DMS114 treated with DMSO at 0.1 percent for 48 hours (cell line): ENCODE data around the gene CASD1.

Source experiments
- DNase-seq: peaks from one replicate; lab custom pipeline; 2025; ENCODE audit not compliant: unreplicated experiment; lab: John Stamatoyannopoulos, UW

The CASD1 gene

GRCh38 chr7:94509264-94509886 is at the start of gene CASD1:
Gene CASD1, plus strand, starts transcription at chr7:94509809. Its CDS starts 276 bp downstream, at chr7:94510085.
- peak; percentile 19 for DNase-seq

- no peak for DNase-seq
Observed at GRCh38 chr7:94466516-94466915, 43.1 kb upstream of the CASD1 start.

GRCh38 chr7:94471604-94472003 is 38.0 kb upstream of the CASD1 start:
- no peak for DNase-seq

GRCh38 chr7:94472608-94473007 is 37.0 kb upstream of the CASD1 start:
- DNase-seq: no peak

- DNase-seq: no peak
Observed at GRCh38 chr7:94476251-94476840, 33.3 kb upstream of the CASD1 start.

GRCh38 chr7:94477878-94478277 is 31.7 kb upstream of the CASD1 start:
- no peak for DNase-seq

- no peak for DNase-seq
Observed at GRCh38 chr7:94478648-94479214, 30.9 kb upstream of the CASD1 start.

- no peak for DNase-seq
Observed at GRCh38 chr7:94481279-94481678, 28.3 kb upstream of the CASD1 start.

- DNase-seq: no peak
Observed at GRCh38 chr7:94482796-94483195, 26.8 kb upstream of the CASD1 start.

GRCh38 chr7:94483843-94484242 is 25.8 kb upstream of the CASD1 start:
- DNase-seq: no peak

- no peak for DNase-seq
Observed at GRCh38 chr7:94486216-94486615, 23.4 kb upstream of the CASD1 start.

- no peak for DNase-seq
Observed at GRCh38 chr7:94491410-94491809, 18.2 kb upstream of the CASD1 start.

GRCh38 chr7:94492601-94493000 is 17.0 kb upstream of the CASD1 start:
- DNase-seq: no peak

- DNase-seq: no peak
Observed at GRCh38 chr7:94497874-94498670, 11.5 kb upstream of the CASD1 start.

- DNase-seq: no peak
Observed at GRCh38 chr7:94498918-94499317, 10.7 kb upstream of the CASD1 start.

GRCh38 chr7:94507462-94507861 is 2.1 kb upstream of the CASD1 start:
- no peak for DNase-seq

- no peak for DNase-seq
Observed at GRCh38 chr7:94507962-94508361, 1.6 kb upstream of the CASD1 start.

GRCh38 chr7:94509887-94510581 is 425 bp downstream of the CASD1 start:
- no peak for DNase-seq

GRCh38 chr7:94510582-94511496 is 1.2 kb downstream of the CASD1 start:
- peak; percentile 19 for DNase-seq

GRCh38 chr7:94511718-94512117 is 2.1 kb downstream of the CASD1 start:
- DNase-seq: no peak
